ENCODE data around the gene FANCF.

Gene FANCF

GRCh38 chr11:22626573-22627239 is 1.1 kb upstream of the FANCF start:
- no peak for DNase-seq

GRCh38 chr11:22624742-22625447 is 728 bp downstream of the FANCF start:
- peak in 43 of 51 donors; percentile 26 to 86 (median 65) for DNase-seq

GRCh38 chr11:22617868-22618267 is 7.8 kb downstream of the FANCF start:
- DNase-seq = no peak

- no peak for DNase-seq
These were observed 21.7 kb downstream of the FANCF start for GRCh38 chr11:22603933-22604332.

- DNase-seq = no peak
These were observed 23.1 kb downstream of the FANCF start for GRCh38 chr11:22602504-22602903.

- DNase-seq = no peak
These were observed 26.2 kb downstream of the FANCF start for GRCh38 chr11:22599458-22599857.

- no peak for DNase-seq
These were observed 28.6 kb downstream of the FANCF start for GRCh38 chr11:22597062-22597461.

GRCh38 chr11:22584976-22585375 is 40.6 kb downstream of the FANCF start:
- DNase-seq = no peak

GRCh38 chr11:22583963-22584492 is 41.6 kb downstream of the FANCF start:
- no peak for DNase-seq

- no peak for DNase-seq
These were observed 43.5 kb downstream of the FANCF start for GRCh38 chr11:22582151-22582410.

GRCh38 chr11:22581354-22582150 is 44.1 kb downstream of the FANCF start:
- no peak for DNase-seq

GRCh38 chr11:22577854-22578253 is 47.8 kb downstream of the FANCF start:
- DNase-seq = no peak

All from hypothalamus (tissue), 51 donors.